Caco-2 (cell line): ENCODE results near the gene PTPRS. TPM values are rescaled to one million over a fixed set of nuclear protein-coding genes. Genes with fewer than 3 reads are reported as not detected.

ENCODE experiments used
- BruUV-seq: library from RNA; stranded (reverse); fragments of 400-500 nt; replicated peaks from 2 replicates; lab custom pipeline; 2021; lab: Mats Ljungman, UMichigan
- CTCF ChIA-PET: fragments of 300-600 bp; sonication (Branson Sonifier 250); formaldehyde crosslinking; loops from one replicate; lab custom pipeline; 2022; ENCODE audit warnings: antibody characterized with exemption; lab: Charles Lee
- POLR2A ChIA-PET: fragments of 300-600 bp; sonication (Branson Sonifier 250); formaldehyde crosslinking; loops from one replicate; lab custom pipeline; 2022; ENCODE audit warnings: antibody characterized with exemption; lab: Charles Lee
- DNase-seq, 2 experiments: peaks; one replicate each; pipeline versions ENCODE4 v3.0.0 to v3.0.0-alpha.2; 2020 to 2022
- H3K27me3 ChIP-seq: replicated peaks from 2 replicates; pipeline ENCODE4 v1.6.0; 2011; ENCODE audit warnings: low read length; ENCODE audit not compliant: control insufficient read depth, insufficient read depth
- H3K36me3 ChIP-seq: 2 replicates; pipeline ENCODE4 v1.5.1; 2011; ENCODE audit warnings: low read length; ENCODE audit not compliant: control insufficient read depth, insufficient read depth
- H3K4me1 ChIP-seq: fragments of 250-450 bp; sonication (Bioruptor Pico); 2 replicates; pipeline ENCODE4 v1.5.1; 2020; ENCODE audit warnings: mild to moderate bottlenecking
- H3K4me3 ChIP-seq: 2 replicates; pipeline ENCODE4 v1.5.1; 2011; ENCODE audit warnings: low read depth, mild to moderate bottlenecking, control low read depth, low read length
- H3K9me3 ChIP-seq: fragments of 250-450 bp; sonication (Bioruptor Pico); 2 replicates; pipeline ENCODE4 v1.5.1; 2020; ENCODE audit warnings: mild to moderate bottlenecking, moderate library complexity
- H3K27ac Mint-ChIP-seq: one replicate; pipeline ENCODE4 v1.8.0; 2022; ENCODE audit warnings: mixed read lengths; ENCODE audit not compliant: unreplicated experiment
- H3K27me3 Mint-ChIP-seq: one replicate; pipeline ENCODE4 v1.8.0; 2022; ENCODE audit warnings: mixed read lengths; ENCODE audit not compliant: insufficient read depth, unreplicated experiment
- H3K36me3 Mint-ChIP-seq: one replicate; pipeline ENCODE4 v1.8.0; 2022; ENCODE audit warnings: mild to moderate bottlenecking, mixed read lengths; ENCODE audit not compliant: insufficient read depth, unreplicated experiment
- H3K4me1 Mint-ChIP-seq: one replicate; pipeline ENCODE4 v1.8.0; 2022; ENCODE audit warnings: low read depth, mixed read lengths; ENCODE audit not compliant: unreplicated experiment
- H3K4me3 Mint-ChIP-seq: one replicate; pipeline ENCODE4 v1.8.0; 2022; ENCODE audit warnings: mild to moderate bottlenecking, moderate library complexity, mixed read lengths; ENCODE audit not compliant: unreplicated experiment
- H3K9me3 Mint-ChIP-seq: one replicate; pipeline ENCODE4 v1.8.0; 2022; ENCODE audit warnings: mixed read lengths; ENCODE audit not compliant: unreplicated experiment
- CTCF ChIP-seq, 2 experiments: fragments of 200-600 bp in 1 of 2; IDR thresholded peaks; 1 replicate in 1 of 2; 2 replicates in 1 of 2; pipeline versions ENCODE4 v1.5.1 to v1.8.0; 2011 to 2022; ENCODE audit warnings: antibody characterized with exemption in 1 of 2, control low read depth in 1 of 2, inconsistent platforms in 1 of 2, low read depth in 1 of 2, low read length in 1 of 2, mild to moderate bottlenecking in 1 of 2, moderate library complexity in 1 of 2; ENCODE audit not compliant: insufficient read depth in 1 of 2, severe bottlenecking in 1 of 2, unreplicated experiment in 1 of 2
- intact Hi-C: fragments of 100-400 bp; cut with micrococcal nuclease; formaldehyde crosslinking; loops from one replicate; pipeline ENCODE4 v1.10.0; 2022; ENCODE audit not compliant: unreplicated experiment
- total RNA-seq: library from RNA; stranded (reverse); gene quantifications from 2 replicates; pipeline ENCODE4 v1.2.3, GENCODE V29; 2022

PTPRS gene
- total RNA-seq, 1 experiment from 2014 or later, result 65.6 TPM

- H3K9me3 Mint-ChIP-seq, result no peaks in the 10 kb centered on the region
- no peaks in the 10 kb centered on the region for H3K36me3 Mint-ChIP-seq
- no peak overlapping the region for H3K27ac Mint-ChIP-seq
- no TSS peak for BruUV-seq
- no peaks in the 10 kb centered on the region for H3K27me3 ChIP-seq
- intact Hi-C loops, result no loop called here
- no peaks in the 10 kb centered on the region for H3K36me3 ChIP-seq
- CTCF ChIA-PET, result no interaction called here
- H3K4me1 ChIP-seq, result no peaks in the 10 kb centered on the region
- TF ChIP-seq CTCF (IDR thresholded peaks at IDR 0.05; ENCODE audit: insufficient read depth in 1 of 2, low read depth in 1 of 2, low read length in 1 of 2, severe bottlenecking in 1 of 2, unreplicated experiment in 1 of 2), result no peak
- H3K4me3 ChIP-seq, result no peak overlapping the region
- DNase-seq, result no peak
- no peak overlapping the region for H3K4me3 Mint-ChIP-seq
- H3K9me3 ChIP-seq, result no peaks in the 10 kb centered on the region
- no peaks in the 10 kb centered on the region for H3K27me3 Mint-ChIP-seq
- no peaks in the 10 kb centered on the region for H3K4me1 Mint-ChIP-seq
- POLR2A ChIA-PET, result no interaction called here
Measured at GRCh38 chr19:5291588-5292193, 48.9 kb downstream of the PTPRS start.

Other genes starting within 250 kb of the PTPRS start
- gene ZNRF4, start 114.6 kb upstream of the PTPRS start, total RNA-seq, result not detected in 2 replicates
- gene TINCR, start 227.1 kb upstream of the PTPRS start, total RNA-seq, result 3.8 and 4.1 TPM in 2 replicates